GM12878 (cell line): ENCODE data around the gene VCPKMT. TPM values are rescaled to one million over a fixed set of nuclear protein-coding genes. Genes with fewer than 3 reads are reported as not detected.
A peak's percentile ranks its signal among the peaks of the same experiment; 100 is the strongest.

Experiments
- ATF7 ChIP-seq: fragments of 450-650 bp; IDR thresholded peaks from 2 replicates; pipeline ENCODE4 v1.6.1; 2016; ENCODE audit warnings: low read depth, mild to moderate bottlenecking
- CHD2 ChIP-seq: IDR thresholded peaks from 2 replicates; pipeline ENCODE4 v1.6.1; 2011; ENCODE audit warnings: low read depth, low read length, improper control_type of control experiment, borderline replicate concordance
- CREM ChIP-seq: IDR thresholded peaks from 2 replicates; pipeline ENCODE4 v1.6.1; 2014; ENCODE audit warnings: antibody characterized with exemption, low read depth
- EP300 ChIP-seq, 2 experiments: fragments of 150-350 bp in 1 of 2; IDR thresholded peaks; 2 replicates each; pipeline ENCODE4 v1.6.1; 2011 to 2012; ENCODE audit warnings: low read depth in 2 of 2, low read length in 2 of 2, borderline replicate concordance in 1 of 2, improper control_type of control experiment in 1 of 2, inconsistent platforms in 1 of 2; ENCODE audit not compliant: control insufficient read depth in 1 of 2
- HDAC6 ChIP-seq: fragments of 200-600 bp; sonication (generic); IDR thresholded peaks from one replicate; pipeline ENCODE4 v1.8.0; 2017; ENCODE audit warnings: antibody characterized with exemption; ENCODE audit not compliant: unreplicated experiment
- HDGF ChIP-seq: fragments of 450-650 bp; IDR thresholded peaks from 2 replicates; pipeline ENCODE4 v1.6.1; 2016; ENCODE audit warnings: antibody characterized with exemption
- JUNB ChIP-seq: IDR thresholded peaks from 2 replicates; pipeline ENCODE4 v1.6.1; 2016; ENCODE audit warnings: antibody characterized with exemption, mild to moderate bottlenecking
- JUND ChIP-seq: IDR thresholded peaks from 2 replicates; pipeline ENCODE4 v1.6.1; 2012; ENCODE audit warnings: low read depth, mild to moderate bottlenecking, low read length, improper control_type of control experiment, moderate library complexity
- KDM1A ChIP-seq: fragments of 200-600 bp; sonication (generic); IDR thresholded peaks from 2 replicates; pipeline ENCODE4 v1.6.1; 2016; ENCODE audit warnings: borderline replicate concordance
- MTA2 ChIP-seq: fragments of 450-650 bp; IDR thresholded peaks from 2 replicates; pipeline ENCODE4 v1.6.1; 2016; ENCODE audit warnings: low read depth, mild to moderate bottlenecking, moderate library complexity
- MYC ChIP-seq: IDR thresholded peaks from 2 replicates; pipeline ENCODE4 v1.6.1; 2011; ENCODE audit warnings: mild to moderate bottlenecking, low read length, moderate library complexity, inconsistent platforms; ENCODE audit not compliant: insufficient read depth, insufficient replicate concordance, insufficient read length, severe bottlenecking
- NBN ChIP-seq: fragments of 450-650 bp; IDR thresholded peaks from 2 replicates; pipeline ENCODE4 v1.6.1; 2016
- PAX5 ChIP-seq: IDR thresholded peaks from 2 replicates; pipeline ENCODE4 v1.6.1; 2011; ENCODE audit warnings: low read depth, low read length, borderline replicate concordance
- PBX3 ChIP-seq: IDR thresholded peaks from 2 replicates; pipeline ENCODE4 v1.6.1; 2011; ENCODE audit warnings: mild to moderate bottlenecking, low read depth, low read length, moderate library complexity; ENCODE audit not compliant: insufficient replicate concordance
- PKNOX1 ChIP-seq: fragments of 450-650 bp; IDR thresholded peaks from 2 replicates; pipeline ENCODE4 v1.6.1; 2016; ENCODE audit warnings: mild to moderate bottlenecking
- POLR2AphosphoS5 ChIP-seq: IDR thresholded peaks from 2 replicates; pipeline ENCODE4 v1.6.1; 2011; ENCODE audit warnings: mild to moderate bottlenecking, low read length, inconsistent platforms
- POU2F2 ChIP-seq: IDR thresholded peaks from 3 replicates; pipeline ENCODE4 v1.6.1; 2011; ENCODE audit warnings: low read depth, mild to moderate bottlenecking, low read length, borderline replicate concordance
- RAD51 ChIP-seq: fragments of 450-650 bp; IDR thresholded peaks from 2 replicates; pipeline ENCODE4 v1.6.1; 2016; ENCODE audit warnings: moderate library complexity, mild to moderate bottlenecking, inconsistent platforms
- SIN3A ChIP-seq: IDR thresholded peaks from 2 replicates; pipeline ENCODE4 v1.6.1; 2012; ENCODE audit warnings: low read depth, low read length, improper control_type of control experiment
- SMAD5 ChIP-seq: IDR thresholded peaks from 2 replicates; pipeline ENCODE4 v1.6.1; 2016; ENCODE audit warnings: antibody characterized with exemption, low read depth
- SMC3 ChIP-seq: IDR thresholded peaks from 2 replicates; pipeline ENCODE4 v1.6.1; 2011; ENCODE audit warnings: low read length, improper control_type of control experiment, borderline replicate concordance
- SPI1 ChIP-seq: IDR thresholded peaks from 2 replicates; pipeline ENCODE4 v1.6.1; 2011; ENCODE audit warnings: low read depth, mild to moderate bottlenecking, low read length, moderate library complexity, borderline replicate concordance; ENCODE audit not compliant: insufficient read depth
- TAF1 ChIP-seq: IDR thresholded peaks from 2 replicates; pipeline ENCODE4 v1.6.1; 2011; ENCODE audit warnings: mild to moderate bottlenecking, low read depth, low read length, borderline replicate concordance
- TARDBP ChIP-seq: IDR thresholded peaks from 2 replicates; pipeline ENCODE4 v1.6.1; 2016; ENCODE audit warnings: borderline replicate concordance
- TCF12 ChIP-seq: IDR thresholded peaks from 2 replicates; pipeline ENCODE4 v1.6.1; 2011; ENCODE audit warnings: low read depth, mild to moderate bottlenecking, low read length
- YY1 ChIP-seq: IDR thresholded peaks from 2 replicates; pipeline ENCODE4 v1.6.1; 2011; ENCODE audit warnings: low read depth, mild to moderate bottlenecking, low read length
- ZBTB11 ChIP-seq: fragments of 450-650 bp; formaldehyde crosslinking; IDR thresholded peaks from 2 replicates; pipeline ENCODE4 v1.5.0; 2022; ENCODE audit warnings: mild to moderate bottlenecking, missing genetic modification characterization
- polyA plus RNA-seq, 11 experiments: library from polyadenylated mRNA; depleted of rRNA in 4 of 11; unstranded in 6 of 11; stranded (reverse) in 5 of 11; fragments of >200 nt; fragmentation: Nextera tagmentation in 4 of 11; fragmentation: Illumina TruSeq in 1 of 11; extraction: Ambion mirVana in 4 of 11; extraction: Trizol in 1 of 11; gene quantifications; 1 replicate in 1 of 11; 2 replicates in 10 of 11; pipeline versions ENCODE4 v1.2.1 to v1.2.3, GENCODE V29; 2011 to 2016; ENCODE audit warnings: inconsistent platforms in 2 of 11, missing spikeins in 2 of 11, low read depth in 1 of 11
- total RNA-seq, 4 experiments: library from RNA; depleted of rRNA in 3 of 4; stranded (reverse); fragments of >200 nt in 3 of 4; fragmentation: Illumina TruSeq in 1 of 4; extraction: Trizol in 1 of 4; gene quantifications; 2 replicates each; pipeline versions ENCODE4 v1.2.1 to v1.2.3, GENCODE V29; 2013 to 2021

VCPKMT gene
- total and polyA plus RNA-seq, 10 of the 15 experiments (the other 5 are each of a cell fraction or from before 2014, with no cell fraction given), result 8.5 to 18.4 (median 12.8) TPM

GRCh38 chr14:50062438-50063085 is 53.8 kb downstream of the VCPKMT start (continued):
- peak; percentile 71 for TF ChIP-seq ATF7
- no peak for TF ChIP-seq KDM1A
- TF ChIP-seq POU2F2, result peak; percentile 59; the same call in 2 of the 3 replicates
- TF ChIP-seq RAD51, result no peak
- TF ChIP-seq POLR2AphosphoS5, result peak; percentile 65
- 0 out of 2 replicates have a peak, but pooled peaks have one; percentile 32 for TF ChIP-seq MTA2
- peak; percentile 29; the same call in 1 of the 2 replicates for TF ChIP-seq SMC3
- TF ChIP-seq TAF1, result 0 out of 2 replicates have a peak, but pooled peaks have one; percentile 52
- peak; percentile 86 for TF ChIP-seq YY1
- peak; percentile 70 for TF ChIP-seq NBN
- TF ChIP-seq SPI1, result no peak
- peak; percentile 79 for TF ChIP-seq TCF12
- TF ChIP-seq ZBTB11 (CRISPR knock-in tag), result no peak
- TF ChIP-seq CREM, result peak; percentile 45; the same call in 1 of the 2 replicates
- peak; percentile 48 for TF ChIP-seq PKNOX1
- peak; percentile 26 for TF ChIP-seq HDAC6
- no peak for TF ChIP-seq SIN3A
- TF ChIP-seq HDGF, result peak; percentile 59
- TF ChIP-seq SMAD5, result no peak; the same call in 1 of the 2 replicates
- TF ChIP-seq JUND, result 0 out of 2 replicates have a peak, but pooled peaks have one; percentile 52
- TF ChIP-seq CHD2, result peak; percentile 89
- 0 out of 2 replicates have a peak, but pooled peaks have one; percentile 36 for TF ChIP-seq PAX5
- TF ChIP-seq MYC, result no peak
- TF ChIP-seq EP300 (IDR thresholded peaks at IDR 0.05; ENCODE audit: borderline replicate concordance in 1 of 2, control insufficient read depth in 1 of 2, low read depth in 2 of 2, low read length in 2 of 2), result peak in 1 of 2 experiments; percentile 53; a peak in 1 of 4 replicates
- peak; percentile 12 for TF ChIP-seq PBX3
- TF ChIP-seq TARDBP, result peak; percentile 73; the same call in 1 of the 2 replicates
- TF ChIP-seq JUNB, result peak; percentile 70
